H9 (cell line): ENCODE data around the gene IQSEC1. TPM values are rescaled to one million over a fixed set of nuclear protein-coding genes. Genes with fewer than 3 reads are reported as not detected.

ENCODE experiments used
- DNase-seq: peaks from one replicate; pipeline ENCODE4 v3.0.0-alpha.2; 2017
- H2AFZ ChIP-seq: one replicate; pipeline ENCODE4 v1.6.1; 2013; ENCODE audit warnings: mild to moderate bottlenecking, low read length, control low read depth, moderate library complexity
- H2AK5ac ChIP-seq: 2 replicates; pipeline ENCODE4 v1.6.1; 2013; ENCODE audit warnings: low read length, control low read depth, mixed read lengths; ENCODE audit not compliant: insufficient read length
- H2BK120ac ChIP-seq: one replicate; pipeline ENCODE4 v1.6.1; 2013; ENCODE audit warnings: low read depth, mild to moderate bottlenecking, low read length, control low read depth, inconsistent platforms; ENCODE audit not compliant: poor library complexity, severe bottlenecking
- H2BK12ac ChIP-seq: 2 replicates; pipeline ENCODE4 v1.6.1; 2013; ENCODE audit warnings: low read length, control low read depth, mixed read lengths, low read depth; ENCODE audit not compliant: insufficient read length
- H2BK15ac ChIP-seq: 2 replicates; pipeline ENCODE4 v1.6.1; 2013; ENCODE audit warnings: low read depth, low read length, control low read depth
- H2BK20ac ChIP-seq: one replicate; pipeline ENCODE4 v1.6.1; 2013; ENCODE audit warnings: low read depth, mild to moderate bottlenecking, low read length, control low read depth, inconsistent platforms; ENCODE audit not compliant: poor library complexity, severe bottlenecking
- H2BK5ac ChIP-seq: 2 replicates; pipeline ENCODE4 v1.6.1; 2013; ENCODE audit warnings: low read length, control low read depth, mixed read lengths; ENCODE audit not compliant: insufficient read length
- H3K14ac ChIP-seq: 2 replicates; pipeline ENCODE4 v1.6.1; 2013; ENCODE audit warnings: low read length, control low read depth; ENCODE audit not compliant: insufficient read depth
- H3K18ac ChIP-seq: 2 replicates; pipeline ENCODE4 v1.6.1; 2013; ENCODE audit warnings: low read depth, mild to moderate bottlenecking, mixed read lengths, low read length, control low read depth; ENCODE audit not compliant: insufficient read length
- H3K23ac ChIP-seq: 2 replicates; pipeline ENCODE4 v1.6.1; 2013; ENCODE audit warnings: low read length, control low read depth, mixed read lengths, low read depth; ENCODE audit not compliant: insufficient read length
- H3K23me2 ChIP-seq: 2 replicates; pipeline ENCODE4 v1.6.1; 2013; ENCODE audit warnings: low read depth, mild to moderate bottlenecking, mixed read lengths, low read length, control low read depth; ENCODE audit not compliant: insufficient read length, poor library complexity, severe bottlenecking
- H3K27ac ChIP-seq: 2 replicates; pipeline ENCODE4 v1.5.1; 2013; ENCODE audit warnings: low read length, control low read depth, mixed read lengths, low read depth; ENCODE audit not compliant: insufficient read length
- H3K27me3 ChIP-seq: 2 replicates; pipeline ENCODE4 v1.6.1; 2013; ENCODE audit warnings: low read length, control low read depth, inconsistent platforms; ENCODE audit not compliant: insufficient read depth
- H3K4ac ChIP-seq: 2 replicates; pipeline ENCODE4 v1.6.1; 2013; ENCODE audit warnings: low read depth, mild to moderate bottlenecking, control low read depth, inconsistent platforms, low read length, moderate library complexity
- H3K4me1 ChIP-seq: 2 replicates; pipeline ENCODE4 v1.6.1; 2013; ENCODE audit warnings: low read length, control low read depth, inconsistent platforms; ENCODE audit not compliant: insufficient read depth
- H3K4me2 ChIP-seq: 2 replicates; pipeline ENCODE4 v1.6.1; 2013; ENCODE audit warnings: low read length, control low read depth, mixed read lengths; ENCODE audit not compliant: insufficient read length, insufficient read depth
- H3K56ac ChIP-seq: 2 replicates; pipeline ENCODE4 v1.6.1; 2013; ENCODE audit warnings: low read depth, mild to moderate bottlenecking, mixed read lengths, low read length, control low read depth; ENCODE audit not compliant: insufficient read length
- H3K79me1 ChIP-seq: 2 replicates; pipeline ENCODE4 v1.6.1; 2013; ENCODE audit warnings: low read depth, mild to moderate bottlenecking, moderate library complexity, low read length, control low read depth, inconsistent platforms; ENCODE audit not compliant: insufficient read depth, poor library complexity, severe bottlenecking
- H3K79me2 ChIP-seq: 2 replicates; pipeline ENCODE4 v1.6.1; 2013; ENCODE audit warnings: low read length, control low read depth, inconsistent platforms; ENCODE audit not compliant: insufficient read depth
- H3K9ac ChIP-seq: 2 replicates; pipeline ENCODE4 v1.6.1; 2013; ENCODE audit warnings: low read length, control low read depth, mixed read lengths; ENCODE audit not compliant: insufficient read length; ENCODE audit errors: extremely low read depth
- H3K9me3 ChIP-seq: one replicate; pipeline ENCODE4 v1.6.1; 2013; ENCODE audit warnings: low read depth, low read length, inconsistent platforms; ENCODE audit not compliant: control insufficient read depth
- H3T11ph ChIP-seq: one replicate; pipeline ENCODE4 v1.6.1; 2013; ENCODE audit warnings: mild to moderate bottlenecking, low read length, control low read depth, inconsistent platforms
- H4K20me1 ChIP-seq: one replicate; pipeline ENCODE4 v1.6.1; 2013; ENCODE audit not compliant: control insufficient read depth, insufficient read length, insufficient read depth
- H4K5ac ChIP-seq: 2 replicates; pipeline ENCODE4 v1.6.1; 2013; ENCODE audit warnings: low read depth, mild to moderate bottlenecking, mixed read lengths, low read length, control low read depth; ENCODE audit not compliant: insufficient read length
- H4K8ac ChIP-seq: replicated peaks from 2 replicates; pipeline ENCODE4 v1.6.1; 2013; ENCODE audit warnings: low read length, control low read depth, mixed read lengths, low read depth; ENCODE audit not compliant: insufficient read length
- H4K91ac ChIP-seq: 2 replicates; pipeline ENCODE4 v1.6.1; 2013; ENCODE audit warnings: low read depth, mild to moderate bottlenecking, moderate library complexity, mixed read lengths, low read length, control low read depth; ENCODE audit not compliant: insufficient read length
- H3K27ac Mint-ChIP-seq, 3 experiments: 2 replicates in 2 of 3; 3 replicates in 1 of 3; pipeline ENCODE4 v1.8.0; 2020 to 2021; ENCODE audit warnings: mixed read lengths in 3 of 3, mild to moderate bottlenecking in 1 of 3, moderate library complexity in 1 of 3
- H3K27me3 Mint-ChIP-seq: 2 replicates; pipeline ENCODE4 v1.8.0; 2021; ENCODE audit warnings: low read depth, mild to moderate bottlenecking, moderate library complexity, mixed read lengths
- H3K36me3 Mint-ChIP-seq, 3 experiments: 2 replicates in 2 of 3; 3 replicates in 1 of 3; pipeline ENCODE4 v1.8.0; 2020 to 2021; ENCODE audit warnings: low read depth in 3 of 3, mixed read lengths in 3 of 3; ENCODE audit not compliant: insufficient read depth in 1 of 3
- H3K4me1 Mint-ChIP-seq, 2 experiments: 2 replicates each; pipeline ENCODE4 v1.8.0; 2020; ENCODE audit warnings: mixed read lengths in 2 of 2
- H3K4me3 Mint-ChIP-seq, 2 experiments: 2 replicates in 1 of 2; 3 replicates in 1 of 2; pipeline ENCODE4 v1.8.0; 2020 to 2021; ENCODE audit warnings: mild to moderate bottlenecking in 2 of 2, mixed read lengths in 2 of 2, moderate library complexity in 1 of 2
- H3K9me3 Mint-ChIP-seq, 2 experiments: 2 replicates in 1 of 2; 3 replicates in 1 of 2; pipeline ENCODE4 v1.8.0; 2020; ENCODE audit warnings: mild to moderate bottlenecking in 2 of 2, mixed read lengths in 2 of 2, moderate library complexity in 1 of 2
- CTCF ChIP-seq: fragments of 200-600 bp; sonication (generic); conservative IDR thresholded peaks from 3 replicates; pipeline ENCODE4 v1.8.0; 2021; ENCODE audit warnings: antibody characterized with exemption, mild to moderate bottlenecking
- WGBS: extraction: QIAGEN DNeasy Blood & Tissue Kit; methylation state at CpG from one replicate; pipeline ENCODE4 v1.1.7; 2013; ENCODE audit warnings: missing lambda C conversion rate, low lambda C conversion rate, mixed read lengths; ENCODE audit not compliant: insufficient read length; ENCODE audit errors: extremely low coverage; 5-methylcytosine and 5-hydroxymethylcytosine counted together
- total RNA-seq: library from RNA; stranded (reverse); gene quantifications from 2 replicates; pipeline ENCODE4 v1.2.1, GENCODE V29; 2021

The IQSEC1 gene
- total RNA-seq, 1 experiment from 2014 or later = 19.1 TPM

- H3K27me3 Mint-ChIP-seq = no peaks in the 10 kb centered on the region; the same call in 1 of the 2 replicates
- Histone ChIP-seq H3K9me3 (no peaks in the 10 kb centered on the region), H2AFZ (no peak overlapping the region), H2AK5ac (no peak overlapping the region), H3K79me2 (no peaks in the 10 kb centered on the region; the same call in 1 of the 2 replicates), H3K23me2 (no peaks in the 10 kb centered on the region), H3K4me1 (no peaks in the 10 kb centered on the region; the same call in 1 of the 2 replicates), H3K18ac (no peak overlapping the region), H4K20me1 (peaks cover 5% of the 10 kb centered on the region), H3K4ac (no peak overlapping the region), H2BK120ac (no peak overlapping the region), H4K8ac (no peak overlapping the region), H3K23ac (no peak overlapping the region), H3K56ac (no peak overlapping the region), H2BK12ac (no peak overlapping the region), H3K9ac (no peak overlapping the region), H3K79me1 (no peaks in the 10 kb centered on the region), H3K27ac (no peak overlapping the region), H2BK5ac (no peak overlapping the region), H3K27me3 (no peaks in the 10 kb centered on the region), H3K14ac (no peak overlapping the region; the same call in 1 of the 2 replicates), H3T11ph (no peak overlapping the region), H3K4me2 (no peak overlapping the region), H4K91ac (no peak overlapping the region), H4K5ac (no peak overlapping the region), H2BK20ac (no peak overlapping the region), H2BK15ac (no peak overlapping the region)
- H3K9me3 Mint-ChIP-seq = no peaks in the 10 kb centered on the region
- no CpG with 5 or more reads among the region's 7 CpGs for WGBS
- H3K4me1 Mint-ChIP-seq = peaks cover 11 to 19% of the 10 kb centered on the region in 2 experiments
- H3K4me3 Mint-ChIP-seq = no peak overlapping the region
- H3K27ac Mint-ChIP-seq = no peak overlapping the region
- no peak for TF ChIP-seq CTCF
- H3K36me3 Mint-ChIP-seq = no peaks in the 10 kb centered on the region
- no peak for DNase-seq
Observed at GRCh38 chr3:12948371-12948770, 124.9 kb downstream of the IQSEC1 start.
